ENCODE measurements around the gene CLUH. TPM values are rescaled to one million over a fixed set of nuclear protein-coding genes. Genes with fewer than 3 reads are reported as not detected.
"Not testable (repeated sequence)": the region's sequence is repeated elsewhere in the genome, so short reads cannot be mapped to it uniquely, and the experiment has no call there.

Gene CLUH
- total RNA-seq, 1 donor from 2014 or later = 58.1 TPM

DNA sequence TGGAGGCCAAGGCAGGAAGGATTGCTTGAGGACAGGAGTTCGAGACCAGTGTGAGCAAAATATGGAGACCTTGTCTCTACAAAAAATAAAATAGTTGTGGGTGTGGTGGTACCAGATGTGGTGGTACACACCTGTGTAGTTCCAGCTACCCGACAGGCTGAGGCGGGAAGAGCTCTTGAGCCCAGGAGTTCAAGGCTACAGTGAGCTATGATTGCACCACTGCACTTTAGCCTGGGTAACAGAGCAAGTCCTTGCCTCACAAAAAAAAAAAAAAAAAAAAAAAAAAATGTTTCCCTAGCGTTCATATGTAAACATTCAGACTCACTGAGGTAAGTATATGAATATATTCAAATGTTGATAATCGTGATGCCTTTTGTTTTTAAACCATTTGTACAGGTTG is 39.5 kb downstream of the CLUH start:
- TF ChIP-seq CTCF (IDR thresholded peaks at IDR 0.05) = no peak
- intact Hi-C loops (cut with DNase I) = loop anchor here (10.0 kb wide), 1 partner anchor 157 kb away; the partner anchor contains the start of gene METTL16
- no peak for DNase-seq (ENCODE audit: low spot score in 2 of 2)
- Histone ChIP-seq H3K27ac (no peak overlapping the region), H3K9me3 (no peaks in the 10 kb centered on the region), H3K27me3 (no peaks in the 10 kb centered on the region), H3K4me1 (no peaks in the 10 kb centered on the region), H3K36me3 (peaks cover 56 to 80% of the 10 kb centered on the region in 2 donors), H3K4me3 (no peak overlapping the region)

GRCh38 chr17:2660410-2660809 is 51.2 kb downstream of the CLUH start:
- intact Hi-C loops (cut with DNase I); H3K4me3 ChIP-seq; H3K27ac ChIP-seq; DNase-seq (ENCODE audit: low spot score in 2 of 2); H3K9me3 ChIP-seq; H3K27me3 ChIP-seq: not testable (repeated sequence)
- H3K4me1 ChIP-seq = peaks cover 0 to 13% of the 10 kb centered on the region in 2 donors
- H3K36me3 ChIP-seq = peaks cover 3 to 15% of the 10 kb centered on the region in 2 donors

DNA sequence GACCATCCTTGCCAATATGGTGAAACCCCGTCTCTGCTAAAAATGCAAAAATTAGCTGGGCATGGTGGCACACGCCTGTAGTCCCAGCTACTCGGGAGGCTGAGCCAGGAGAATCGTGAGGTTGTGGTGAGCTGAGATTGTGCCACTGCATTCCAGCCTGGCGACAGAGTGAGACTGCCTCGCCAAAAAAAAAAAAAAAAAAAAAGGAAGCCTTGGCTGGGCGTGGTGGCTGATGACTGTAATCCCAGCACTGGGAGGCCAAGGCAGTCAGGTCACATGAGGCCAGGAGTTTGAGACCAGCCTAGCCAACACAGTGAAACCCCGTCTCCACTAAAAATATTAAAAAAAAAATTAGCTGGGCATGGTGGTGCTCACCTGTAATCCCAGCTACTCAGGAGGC is 52.2 kb downstream of the CLUH start:
- peak overlapping the region in 1 of 2 donors; percentile 6 for H3K27ac ChIP-seq
- H3K27me3 ChIP-seq; DNase-seq (ENCODE audit: low spot score in 2 of 2); H3K9me3 ChIP-seq; H3K4me3 ChIP-seq; intact Hi-C loops (cut with DNase I): not testable (repeated sequence)
- peaks cover 3 to 15% of the 10 kb centered on the region in 2 donors for H3K36me3 ChIP-seq
- peaks cover 0 to 16% of the 10 kb centered on the region in 2 donors for H3K4me1 ChIP-seq

- H3K9me3 ChIP-seq = no peaks in the 10 kb centered on the region
- H3K4me1 ChIP-seq = peaks cover 0 to 16% of the 10 kb centered on the region in 2 donors
- intact Hi-C loops (cut with DNase I) = no loop called here
- no peak for DNase-seq (ENCODE audit: low spot score in 2 of 2)
- peaks cover 3 to 14% of the 10 kb centered on the region in 2 donors for H3K36me3 ChIP-seq
- no peak overlapping the region for H3K27ac ChIP-seq
- no peaks in the 10 kb centered on the region for H3K27me3 ChIP-seq
- H3K4me3 ChIP-seq = no peak overlapping the region
- no peak for TF ChIP-seq CTCF (IDR thresholded peaks at IDR 0.05)
Observed at GRCh38 chr17:2656283-2656682, 55.3 kb downstream of the CLUH start.

- H3K27me3 ChIP-seq = no peaks in the 10 kb centered on the region
- H3K36me3 ChIP-seq = peaks cover 3 to 14% of the 10 kb centered on the region in 2 donors
- no peak overlapping the region for H3K27ac ChIP-seq
- TF ChIP-seq CTCF (IDR thresholded peaks at IDR 0.05) = no peak
- intact Hi-C loops (cut with DNase I) = no loop called here
- no peaks in the 10 kb centered on the region for H3K9me3 ChIP-seq
- no peak for DNase-seq (ENCODE audit: low spot score in 2 of 2)
- peaks cover 0 to 16% of the 10 kb centered on the region in 2 donors for H3K4me1 ChIP-seq
- no peak overlapping the region for H3K4me3 ChIP-seq
Observed at GRCh38 chr17:2655546-2655945, 56.0 kb downstream of the CLUH start.

DNA sequence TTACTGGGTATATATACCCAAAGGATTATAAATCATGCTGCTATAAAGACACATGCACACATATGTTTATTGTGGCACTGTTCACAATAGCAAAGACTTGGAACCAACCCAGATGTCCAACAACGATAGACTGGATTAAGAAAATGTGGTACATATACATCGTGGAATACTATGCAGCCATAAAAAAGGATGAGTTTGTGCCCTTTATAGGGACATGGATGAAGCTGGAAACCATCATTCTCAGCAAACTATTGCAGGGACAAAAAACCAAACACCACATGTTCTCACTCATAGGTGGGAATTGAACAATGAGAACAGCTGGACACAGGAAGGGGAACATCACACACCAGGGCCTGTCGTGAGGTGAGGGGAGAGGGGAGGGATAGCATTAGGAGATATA is 58.7 kb downstream of the CLUH start:
- peak overlapping the region in 1 of 2 donors; percentile 39 for H3K27ac ChIP-seq
- not testable (repeated sequence) for H3K27me3 ChIP-seq; H3K36me3 ChIP-seq; H3K4me3 ChIP-seq; DNase-seq (ENCODE audit: low spot score in 2 of 2); H3K9me3 ChIP-seq
- peaks cover 0 to 12% of the 10 kb centered on the region in 2 donors for H3K4me1 ChIP-seq
- intact Hi-C loops (cut with DNase I) = loop anchor here (5.0 kb wide), 1 partner anchor 61 kb away; the partner anchor contains the start of gene PAFAH1B1

GRCh38 chr17:2649191-2649590 is 62.4 kb downstream of the CLUH start:
- peaks cover 0 to 4% of the 10 kb centered on the region in 2 donors for H3K4me1 ChIP-seq
- no peaks in the 10 kb centered on the region for H3K9me3 ChIP-seq
- intact Hi-C loops (cut with DNase I) = no loop called here
- H3K27me3 ChIP-seq = no peaks in the 10 kb centered on the region
- H3K27ac ChIP-seq = no peak overlapping the region
- DNase-seq (ENCODE audit: low spot score in 2 of 2) = no peak
- H3K4me3 ChIP-seq = no peak overlapping the region
- TF ChIP-seq CTCF (IDR thresholded peaks at IDR 0.05) = no peak
- H3K36me3 ChIP-seq = peaks cover 6 to 9% of the 10 kb centered on the region in 2 donors

All from ascending aorta (tissue), 2 donors.